Left kidney (tissue), 8 donors: ENCODE results near the gene IP6K2. TPM values are rescaled to one million over a fixed set of nuclear protein-coding genes. Genes with fewer than 3 reads are reported as not detected.
A peak's percentile ranks its signal among the peaks of the same experiment; 100 is the strongest.
"Not testable (repeated sequence)": the region's sequence is repeated elsewhere in the genome, so short reads cannot be mapped to it uniquely, and the experiment has no call there.

Experiments
- DNase-seq: peaks from one replicate; pipeline ENCODE4 v3.0.0-alpha.2; 2013
- long read RNA-seq, 8 donors: transcript quantifications; one replicate each; lab custom pipeline, GENCODE V29; 2026
- polyA plus RNA-seq: library from polyadenylated mRNA; unstranded; fragments of 120-200 nt; gene quantifications from one replicate; pipeline ENCODE4 v1.2.1, GENCODE V29; 2013; ENCODE audit not compliant: insufficient read length

Gene IP6K2, protein sequence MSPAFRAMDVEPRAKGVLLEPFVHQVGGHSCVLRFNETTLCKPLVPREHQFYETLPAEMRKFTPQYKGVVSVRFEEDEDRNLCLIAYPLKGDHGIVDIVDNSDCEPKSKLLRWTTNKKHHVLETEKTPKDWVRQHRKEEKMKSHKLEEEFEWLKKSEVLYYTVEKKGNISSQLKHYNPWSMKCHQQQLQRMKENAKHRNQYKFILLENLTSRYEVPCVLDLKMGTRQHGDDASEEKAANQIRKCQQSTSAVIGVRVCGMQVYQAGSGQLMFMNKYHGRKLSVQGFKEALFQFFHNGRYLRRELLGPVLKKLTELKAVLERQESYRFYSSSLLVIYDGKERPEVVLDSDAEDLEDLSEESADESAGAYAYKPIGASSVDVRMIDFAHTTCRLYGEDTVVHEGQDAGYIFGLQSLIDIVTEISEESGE
- 241 TPM for polyA plus RNA-seq
- long read RNA-seq, donor 1, transcript IP6K2-201 (6 exons, 1,775 nt) = minor isoform, 6 of 90 reads
- long read RNA-seq, donor 1, transcript IP6K2-208 (2 exons, 1,124 nt) = minor isoform, 13 of 90 reads
- long read RNA-seq, donor 1, transcript IP6K2-221 (2 exons, 1,673 nt) = major isoform, 17 of 90 reads
- long read RNA-seq, donor 1, transcript IP6K2-202 (3 exons, 1,185 nt) = minor isoform, 6 of 90 reads
- long read RNA-seq, donor 1, partial matches to known transcripts = 36 of 90 reads
- long read RNA-seq, donor 1, other reads (novel, unspliced or antisense) = 6 of 90 reads
- long read RNA-seq, donor 2, transcript IP6K2-202 (3 exons, 1,185 nt) = minor isoform, 15 of 102 reads
- long read RNA-seq, donor 2, transcript IP6K2-221 (2 exons, 1,673 nt) = major isoform, 27 of 102 reads
- long read RNA-seq, donor 2, transcript IP6K2-201 (6 exons, 1,775 nt) = minor isoform, 12 of 102 reads
- long read RNA-seq, donor 2, transcript IP6K2-208 (2 exons, 1,124 nt) = minor isoform, 18 of 102 reads
- long read RNA-seq, donor 2, partial matches to known transcripts = 12 of 102 reads
- long read RNA-seq, donor 2, other reads (novel, unspliced or antisense) = 10 of 102 reads
- long read RNA-seq, donor 3, transcript IP6K2-201 (6 exons, 1,775 nt) = minor isoform, 7 of 84 reads
- long read RNA-seq, donor 3, transcript IP6K2-221 (2 exons, 1,673 nt) = major isoform, 20 of 84 reads
- long read RNA-seq, donor 3, transcript IP6K2-208 (2 exons, 1,124 nt) = minor isoform, 15 of 84 reads
- long read RNA-seq, donor 3, transcript IP6K2-202 (3 exons, 1,185 nt) = minor isoform, 11 of 84 reads
- long read RNA-seq, donor 3, partial matches to known transcripts = 29 of 84 reads
- long read RNA-seq, donor 3, other reads (novel, unspliced or antisense) = 0 of 84 reads
- long read RNA-seq, donor 4, transcript IP6K2-221 (2 exons, 1,673 nt) = major isoform, 8 of 20 reads
- long read RNA-seq, donor 4, partial matches to known transcripts = 6 of 20 reads
- long read RNA-seq, donor 4, other reads (novel, unspliced or antisense) = 0 of 20 reads
- long read RNA-seq, donor 5, transcript IP6K2-202 (3 exons, 1,185 nt) = minor isoform, 12 of 171 reads
- long read RNA-seq, donor 5, transcript IP6K2-221 (2 exons, 1,673 nt) = minor isoform, 25 of 171 reads
- long read RNA-seq, donor 5, transcript IP6K2-201 (6 exons, 1,775 nt) = major isoform, 26 of 171 reads
- long read RNA-seq, donor 5, transcript IP6K2-208 (2 exons, 1,124 nt) = minor isoform, 20 of 171 reads
- long read RNA-seq, donor 5, partial matches to known transcripts = 51 of 171 reads
- long read RNA-seq, donor 5, other reads (novel, unspliced or antisense) = 29 of 171 reads
- long read RNA-seq, donor 6, transcript IP6K2-201 (6 exons, 1,775 nt) = minor isoform, 8 of 65 reads
- long read RNA-seq, donor 6, transcript IP6K2-221 (2 exons, 1,673 nt) = major isoform, 11 of 65 reads
- long read RNA-seq, donor 6, transcript IP6K2-211 (4 exons, 1,309 nt) = minor isoform, 9 of 65 reads
- long read RNA-seq, donor 6, transcript IP6K2-202 (3 exons, 1,185 nt) = minor isoform, 8 of 65 reads
- long read RNA-seq, donor 6, partial matches to known transcripts = 16 of 65 reads
- long read RNA-seq, donor 6, other reads (novel, unspliced or antisense) = 5 of 65 reads
- long read RNA-seq, donor 7, transcript IP6K2-201 (6 exons, 1,775 nt) = minor isoform, 11 of 121 reads
- long read RNA-seq, donor 7, transcript IP6K2-208 (2 exons, 1,124 nt) = minor isoform, 15 of 121 reads
- long read RNA-seq, donor 7, transcript IP6K2-202 (3 exons, 1,185 nt) = minor isoform, 15 of 121 reads
- long read RNA-seq, donor 7, transcript IP6K2-221 (2 exons, 1,673 nt) = major isoform, 31 of 121 reads
- long read RNA-seq, donor 7, partial matches to known transcripts = 35 of 121 reads
- long read RNA-seq, donor 7, other reads (novel, unspliced or antisense) = 11 of 121 reads
- long read RNA-seq, donor 8, transcript IP6K2-221 (2 exons, 1,673 nt) = minor isoform, 5 of 25 reads
- long read RNA-seq, donor 8, transcript IP6K2-201 (6 exons, 1,775 nt) = major isoform, 6 of 25 reads
- long read RNA-seq, donor 8, partial matches to known transcripts = 5 of 25 reads
- long read RNA-seq, donor 8, other reads (novel, unspliced or antisense) = 0 of 25 reads

GRCh38 chr3:48716982-48717746 lies at the start of gene IP6K2:
Gene IP6K2 (minus strand): TSS chr3:48717221. CDS start chr3:48695291, 21,930 bp downstream.
- peak; percentile 97 for DNase-seq

- no peak for DNase-seq
Measured at GRCh38 chr3:48765376-48765775, 48.4 kb upstream of the IP6K2 start.

- DNase-seq = no peak
Measured at GRCh38 chr3:48762816-48763215, 45.8 kb upstream of the IP6K2 start.

GRCh38 chr3:48759991-48760540 lies 43.0 kb upstream of the IP6K2 start:
- not testable (repeated sequence) for DNase-seq

- DNase-seq = not testable (repeated sequence)
Measured at GRCh38 chr3:48759531-48759930, 42.5 kb upstream of the IP6K2 start.

GRCh38 chr3:48759071-48759470 lies 42.0 kb upstream of the IP6K2 start:
- DNase-seq = no peak

- DNase-seq = no peak
Measured at GRCh38 chr3:48756640-48757039, 39.6 kb upstream of the IP6K2 start.

DNA sequence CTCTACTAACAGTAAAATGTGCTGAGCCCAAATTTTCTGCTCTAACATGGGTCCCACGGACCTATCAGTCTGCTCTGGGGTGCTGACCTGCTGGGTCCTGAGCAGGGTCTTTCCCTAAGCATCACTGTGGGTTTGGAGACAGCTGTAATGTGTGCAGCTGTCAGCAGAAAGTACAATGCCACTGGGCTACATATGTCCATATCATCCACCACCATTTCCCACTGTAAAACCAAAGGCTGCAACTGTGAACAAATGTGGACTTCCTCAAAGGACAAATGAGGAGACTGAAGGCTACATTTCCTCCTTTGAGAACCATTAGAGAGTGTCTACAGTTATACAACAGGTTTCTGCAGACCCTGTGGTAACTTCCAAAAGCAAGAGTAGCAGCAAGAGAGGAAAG lies 33.8 kb upstream of the IP6K2 start:
- no peak for DNase-seq

DNA sequence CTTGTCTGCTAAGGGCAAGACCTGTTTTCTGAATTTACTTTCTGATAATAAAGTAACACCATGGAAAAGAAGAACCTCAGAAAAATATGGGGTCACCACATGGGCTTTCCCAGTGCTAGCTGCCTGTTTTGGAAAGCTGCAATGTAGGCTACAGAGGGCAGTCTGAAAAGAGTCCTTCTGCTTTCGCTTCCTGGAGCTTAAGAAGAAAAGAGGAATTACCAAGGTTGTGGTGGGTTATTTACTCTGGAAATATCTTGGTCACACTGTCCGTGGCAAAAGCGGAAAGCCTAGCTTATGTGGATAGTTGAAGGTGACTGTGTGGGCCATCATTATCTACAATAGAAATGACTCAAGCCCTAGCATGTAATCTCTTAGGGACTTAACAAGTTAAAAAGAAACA lies 31.7 kb upstream of the IP6K2 start:
- no peak for DNase-seq

GRCh38 chr3:48747706-48748105 lies 30.7 kb upstream of the IP6K2 start:
- no peak for DNase-seq

- no peak for DNase-seq
Measured at GRCh38 chr3:48747015-48747615, 30.1 kb upstream of the IP6K2 start.

DNA sequence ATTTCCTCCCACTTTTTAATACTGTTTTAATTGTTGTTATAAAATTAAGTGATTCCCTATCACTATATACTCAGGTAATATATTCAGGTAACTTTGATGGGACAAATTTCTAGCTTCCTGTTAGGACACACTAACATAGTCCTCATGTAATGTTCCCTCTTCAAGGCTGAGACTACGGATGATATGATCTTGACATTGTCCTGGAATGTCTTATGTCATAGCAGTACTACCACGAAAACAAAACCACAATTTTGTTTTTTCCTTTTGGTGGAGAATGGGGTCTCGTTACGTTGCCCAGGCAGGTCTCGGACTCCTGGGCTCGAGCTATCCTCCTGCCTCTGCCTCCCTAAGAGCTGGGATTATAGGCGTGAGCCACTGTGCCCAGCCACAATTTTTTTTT lies 26.8 kb upstream of the IP6K2 start:
- no peak for DNase-seq

DNA sequence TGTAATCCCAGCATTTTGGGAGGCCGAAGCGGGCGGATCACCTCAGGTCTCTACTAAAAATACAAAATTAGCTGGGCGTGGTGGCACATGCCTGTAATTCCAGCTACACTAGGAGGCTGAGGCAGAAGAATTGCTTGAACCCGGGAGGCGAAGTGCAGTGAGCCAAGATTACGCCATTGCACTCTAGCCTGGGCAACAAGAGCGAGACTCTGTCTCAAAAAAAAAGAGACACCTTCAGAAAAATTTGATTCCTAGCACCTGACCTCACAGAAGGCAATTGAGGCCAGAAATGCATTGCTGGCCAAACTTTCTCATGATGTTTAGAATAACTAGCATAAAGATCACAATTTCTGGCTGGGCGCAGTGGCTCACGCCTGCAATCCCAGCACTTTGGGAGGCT lies 24.2 kb upstream of the IP6K2 start:
- not testable (repeated sequence) for DNase-seq

DNA sequence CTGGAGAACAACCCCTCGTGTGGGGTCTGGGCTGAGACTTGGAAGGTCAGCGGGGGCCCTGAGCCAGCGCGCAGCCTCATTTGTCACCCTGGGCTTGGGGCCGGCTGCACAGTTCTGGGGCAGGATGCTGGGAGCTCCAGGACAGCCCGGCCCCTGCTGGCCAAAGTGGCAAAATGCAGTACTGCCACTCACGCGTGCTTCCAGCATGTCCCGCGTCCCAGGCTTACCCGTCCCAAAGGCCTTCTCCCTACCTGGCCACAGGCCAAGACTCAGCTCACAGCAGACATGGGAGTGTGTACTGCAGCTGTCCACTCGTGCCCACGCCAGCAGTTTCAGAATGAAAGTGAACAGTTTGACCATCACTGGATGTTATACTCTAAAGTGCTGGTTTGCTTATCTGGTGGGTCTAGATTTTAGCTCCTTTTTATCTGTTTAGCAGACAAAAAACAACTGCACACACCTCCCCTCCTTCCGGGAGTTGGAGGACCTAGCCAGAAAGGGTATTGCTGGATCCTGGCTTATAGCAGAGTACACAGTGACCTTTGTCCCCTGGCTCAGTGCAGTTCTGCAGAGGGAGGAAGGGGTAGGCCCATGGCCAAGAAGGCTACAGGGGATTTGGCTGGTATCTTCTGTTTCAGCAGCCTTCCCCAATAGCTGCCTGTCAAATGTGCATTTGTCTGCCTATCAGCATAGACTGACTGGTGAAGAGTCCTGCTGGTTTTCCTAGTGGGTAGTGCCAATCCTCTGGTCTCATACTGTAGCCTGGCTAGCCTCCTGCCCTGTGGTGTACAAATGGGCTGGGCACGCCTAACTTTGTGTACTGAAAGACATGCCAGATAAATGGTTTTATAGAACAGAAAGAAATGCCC lies 23.2 kb upstream of the IP6K2 start:
- peak; percentile 59 for DNase-seq

DNA sequence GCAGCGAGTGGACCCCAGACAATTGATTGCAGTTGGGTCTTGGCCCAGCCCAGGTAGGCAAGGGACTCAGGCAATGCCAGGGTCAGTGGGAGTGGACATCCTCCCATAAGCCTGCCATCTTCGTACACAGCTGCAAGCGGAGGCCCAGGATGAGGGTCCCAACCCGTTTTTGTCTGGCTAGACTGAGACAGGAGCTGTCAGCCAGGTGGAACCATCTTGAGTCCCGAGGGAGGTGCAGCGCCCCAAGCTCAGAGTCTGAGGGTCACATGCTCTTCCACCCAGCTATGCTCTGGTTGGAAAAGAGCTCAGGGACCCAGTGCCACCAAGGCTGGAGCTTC lies 22.6 kb upstream of the IP6K2 start:
- no peak for DNase-seq

GRCh38 chr3:48738926-48739616 lies 22.1 kb upstream of the IP6K2 start:
- no peak for DNase-seq
